HepG2 (cell line): ENCODE data around the gene RHBDF2.

Experiments
- BHLHE40 ChIP-seq: IDR thresholded peaks from 2 replicates; pipeline ENCODE4 v1.6.1; 2011; ENCODE audit warnings: low read length, improper control_type of control experiment
- CENPT ChIP-seq: sonication (generic); formaldehyde crosslinking; IDR thresholded peaks from 2 replicates; pipeline ENCODE4 v1.8.0; 2022; ENCODE audit warnings: low read depth, mild to moderate bottlenecking, moderate library complexity, missing genetic modification reagents
- CTCF ChIP-seq: sonication (generic); formaldehyde crosslinking; IDR thresholded peaks from 2 replicates; pipeline ENCODE4 v1.5.0; 2020; ENCODE audit warnings: mild to moderate bottlenecking, missing genetic modification reagents, moderate library complexity
- ETV5 ChIP-seq: IDR thresholded peaks from 2 replicates; pipeline ENCODE4 v1.6.1; 2018; ENCODE audit warnings: missing biosample characterization, missing genetic modification reagents, inconsistent platforms, borderline replicate concordance
- FOXA1 ChIP-seq, 2 experiments: fragments of 450-650 bp in 1 of 2; sonication (generic) in 1 of 2; formaldehyde crosslinking in 1 of 2; IDR thresholded peaks; 2 replicates each; pipeline versions ENCODE4 v1.4.0 to v1.6.1; 2016 to 2020; ENCODE audit warnings: missing genetic modification reagents in 1 of 2
- FOXK1 ChIP-seq: sonication (generic); formaldehyde crosslinking; IDR thresholded peaks from 2 replicates; pipeline ENCODE4 v1.4.0; 2020; ENCODE audit warnings: low read depth, missing genetic modification reagents, borderline replicate concordance
- HDAC6 ChIP-seq: fragments of 200-600 bp; sonication (generic); IDR thresholded peaks from 2 replicates; pipeline ENCODE4 v1.7.0; 2017; ENCODE audit warnings: mild to moderate bottlenecking, antibody characterized with exemption, low read length, low read depth
- POLR2A ChIP-seq, 2 experiments: IDR thresholded peaks; 2 replicates each; pipeline ENCODE4 v1.6.1; 2011; ENCODE audit warnings: low read depth in 2 of 2, low read length in 2 of 2, mild to moderate bottlenecking in 1 of 2, moderate library complexity in 1 of 2; ENCODE audit not compliant: insufficient read depth in 1 of 2
- SIN3A ChIP-seq: IDR thresholded peaks from 2 replicates; pipeline ENCODE4 v1.6.1; 2011; ENCODE audit warnings: low read depth, mild to moderate bottlenecking, control low read depth, low read length, borderline replicate concordance
- ZBTB1 ChIP-seq: sonication (generic); formaldehyde crosslinking; IDR thresholded peaks from 2 replicates; pipeline ENCODE4 v1.4.0; 2020; ENCODE audit warnings: missing genetic modification reagents, borderline replicate concordance
- ZNF331 ChIP-seq: sonication (generic); formaldehyde crosslinking; IDR thresholded peaks from 2 replicates; pipeline ENCODE4 v1.4.0; 2020; ENCODE audit warnings: missing genetic modification reagents

- no peak for TF ChIP-seq SIN3A
- no peak for TF ChIP-seq HDAC6
- no peak for TF ChIP-seq ETV5 (CRISPR knock-in tag)
- TF ChIP-seq CTCF = no peak
- no peak for TF ChIP-seq ZBTB1 (CRISPR knock-in tag)
- TF ChIP-seq ZNF331 = no peak
- no peak for TF ChIP-seq FOXA1 (IDR thresholded peaks at IDR 0.05)
- TF ChIP-seq FOXA1 (CRISPR knock-in tag; IDR thresholded peaks at IDR 0.05) = no peak
- no peak for TF ChIP-seq BHLHE40
- no peak for TF ChIP-seq FOXK1 (CRISPR knock-in tag)
- TF ChIP-seq POLR2A (IDR thresholded peaks at IDR 0.05; ENCODE audit: insufficient read depth in 1 of 2, low read depth in 2 of 2, low read length in 2 of 2) = no peak
- no peak for TF ChIP-seq CENPT
Measured at GRCh38 chr17:76447931-76448652, 53.1 kb downstream of the RHBDF2 start.
